Stimulated activated CD8-positive, alpha-beta memory T cell treated with anti-CD3 and anti-CD28 coated beads, Interleukin-15, amount 100 ng/mL, for 1 hour (primary cell): Measurements from ENCODE around the gene LTBP4.
A peak's percentile ranks its signal among the peaks of the same experiment; 100 is the strongest.

Experiments used
- DNase-seq: peaks from one replicate; pipeline ENCODE4 v3.0.0-alpha.2; 2020; ENCODE audit warnings: low read depth

LTBP4 gene

GRCh38 chr19:40597329-40597838 lies 3.8 kb upstream of the LTBP4 start:
- DNase-seq, result no peak

GRCh38 chr19:40598121-40598917 lies 2.9 kb upstream of the LTBP4 start:
- peak; percentile 75 for DNase-seq

- DNase-seq, result no peak
Measured at GRCh38 chr19:40598918-40599307, 2.3 kb upstream of the LTBP4 start.

DNA sequence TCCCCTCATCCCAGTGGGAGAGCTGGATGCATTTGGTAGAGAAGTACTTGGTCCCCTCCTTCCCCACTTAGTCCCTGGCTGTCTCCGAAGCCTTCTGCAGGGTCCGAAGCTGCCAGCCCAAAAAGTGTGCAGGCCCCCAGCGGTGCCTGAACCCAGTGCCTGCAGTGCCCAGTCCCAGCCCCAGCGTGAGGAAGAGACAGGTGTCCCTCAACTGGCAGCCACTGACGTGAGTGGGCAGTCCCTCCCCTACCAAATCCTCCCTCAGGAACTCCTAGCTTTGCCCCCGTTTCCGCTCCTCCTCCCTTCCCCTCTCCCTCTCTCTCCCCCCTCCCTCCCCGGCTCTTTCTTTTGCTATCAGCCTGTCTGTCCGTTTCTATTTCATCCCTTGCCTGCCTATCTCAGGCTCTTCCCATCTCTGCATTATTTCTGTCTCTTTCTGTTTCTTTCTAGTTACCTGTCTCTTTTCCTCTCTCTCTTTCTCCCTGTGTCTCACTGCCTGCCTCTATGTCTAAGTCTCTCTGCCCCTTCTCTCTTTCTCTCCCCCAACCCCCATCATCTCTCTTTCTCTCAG lies 1.8 kb upstream of the LTBP4 start:
- DNase-seq, result no peak

DNA sequence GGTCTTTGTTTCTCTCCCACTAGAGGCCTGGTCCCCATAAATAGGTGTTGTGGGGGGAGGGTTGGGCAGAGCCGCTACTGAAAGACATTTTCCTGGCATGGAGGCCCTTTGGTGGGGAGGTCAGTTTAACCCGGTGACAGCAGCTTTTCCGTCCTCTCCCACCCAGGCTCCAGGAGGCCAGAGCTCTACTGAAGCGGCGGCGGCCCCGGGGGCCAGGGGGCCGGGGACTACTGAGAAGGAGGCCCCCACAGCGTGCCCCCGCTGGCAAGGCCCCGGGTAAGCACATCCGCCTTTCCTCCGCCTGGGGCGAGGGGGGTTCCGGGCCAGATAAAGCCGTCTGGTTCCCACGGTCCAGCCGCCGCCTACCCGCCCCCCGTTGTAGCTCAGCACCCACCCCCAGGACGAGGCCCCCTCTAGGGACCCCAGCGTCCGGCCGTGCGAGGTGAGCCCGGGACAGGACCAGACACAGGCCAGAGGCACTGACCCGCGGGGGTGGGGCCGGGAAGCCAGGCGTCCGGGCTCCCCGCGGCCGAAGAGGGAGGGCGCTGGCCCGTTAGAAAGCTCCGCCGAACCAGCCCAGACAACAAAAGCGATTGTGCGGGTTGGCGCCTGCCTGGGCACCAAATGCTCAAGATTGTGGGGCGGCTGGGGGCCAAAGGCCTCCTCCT lies 1.1 kb upstream of the LTBP4 start:
- no peak for DNase-seq

DNA sequence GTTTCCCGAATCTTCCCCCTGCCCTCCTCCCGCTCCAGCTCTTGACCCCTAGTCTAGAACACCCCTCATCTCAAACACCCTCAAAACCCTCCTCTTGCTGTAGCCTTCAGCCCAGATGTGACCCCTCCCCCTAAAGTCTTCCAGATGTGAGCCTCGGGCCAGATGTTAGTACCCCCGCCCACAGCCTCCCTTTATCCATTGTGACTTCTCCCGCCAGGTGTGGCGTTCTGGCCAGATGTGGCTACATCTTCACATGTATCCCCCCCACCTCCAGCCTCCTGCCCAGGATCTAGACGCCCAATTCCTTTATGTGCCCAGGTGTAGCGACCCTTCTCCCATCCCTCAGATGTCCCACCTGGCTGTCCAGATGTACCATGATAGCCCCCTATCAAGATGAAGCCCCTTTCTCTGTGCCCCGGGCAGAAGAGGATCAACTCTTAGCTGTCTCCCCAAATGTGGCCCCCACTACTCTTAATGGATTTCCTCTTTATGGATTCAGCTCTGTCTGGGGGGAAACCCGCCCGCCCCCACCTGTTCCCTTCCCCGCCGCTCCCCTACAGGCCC lies 517 bp upstream of the LTBP4 start:
- no peak for DNase-seq

DNA sequence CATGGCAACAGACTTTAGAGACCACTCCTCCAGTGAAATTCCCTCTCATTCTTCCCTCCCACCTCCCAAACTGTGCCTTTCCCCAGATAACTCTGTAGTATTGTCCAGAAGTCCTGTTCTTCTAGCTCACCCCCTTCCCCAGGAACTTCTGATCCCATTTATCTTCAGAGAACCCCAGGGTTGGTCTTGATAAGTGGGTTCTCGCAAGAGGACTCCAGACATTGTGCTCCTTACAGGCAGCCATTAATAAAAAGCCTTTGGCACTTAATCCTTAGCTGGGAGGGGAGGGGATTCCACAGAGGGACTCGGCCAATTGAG lies 1.9 kb downstream of the LTBP4 start:
- DNase-seq, result no peak

GRCh38 chr19:40603389-40604170 lies 2.4 kb downstream of the LTBP4 start:
- peak; percentile 94 for DNase-seq

DNA sequence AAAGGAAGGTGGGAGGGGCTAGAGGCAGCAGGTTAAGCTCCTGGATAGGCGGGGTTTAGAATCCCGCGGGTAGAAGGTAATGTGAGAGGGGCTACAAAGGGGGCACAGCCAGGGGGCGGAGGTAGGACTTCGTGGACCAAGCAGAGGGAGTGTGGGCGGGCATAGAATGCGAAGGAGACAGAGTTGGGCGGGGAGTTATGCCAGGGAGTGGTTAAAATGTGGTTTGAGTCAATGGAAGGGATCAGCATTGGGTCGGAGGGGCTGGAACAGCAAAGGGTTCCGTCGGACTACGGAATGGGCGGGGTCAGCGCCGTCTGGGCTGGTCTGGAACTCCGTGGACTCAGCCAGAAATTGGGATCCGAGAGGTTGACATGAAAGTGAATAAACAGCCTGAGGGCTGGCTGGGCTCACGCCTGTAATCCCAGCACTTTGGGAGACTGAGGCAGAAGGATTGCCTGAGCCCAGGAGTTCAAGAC lies 3.0 kb downstream of the LTBP4 start:
- DNase-seq, result no peak

GRCh38 chr19:40604647-40605215 lies 3.6 kb downstream of the LTBP4 start:
- no peak for DNase-seq

GRCh38 chr19:40605216-40605971 lies 4.2 kb downstream of the LTBP4 start:
- no peak for DNase-seq

DNA sequence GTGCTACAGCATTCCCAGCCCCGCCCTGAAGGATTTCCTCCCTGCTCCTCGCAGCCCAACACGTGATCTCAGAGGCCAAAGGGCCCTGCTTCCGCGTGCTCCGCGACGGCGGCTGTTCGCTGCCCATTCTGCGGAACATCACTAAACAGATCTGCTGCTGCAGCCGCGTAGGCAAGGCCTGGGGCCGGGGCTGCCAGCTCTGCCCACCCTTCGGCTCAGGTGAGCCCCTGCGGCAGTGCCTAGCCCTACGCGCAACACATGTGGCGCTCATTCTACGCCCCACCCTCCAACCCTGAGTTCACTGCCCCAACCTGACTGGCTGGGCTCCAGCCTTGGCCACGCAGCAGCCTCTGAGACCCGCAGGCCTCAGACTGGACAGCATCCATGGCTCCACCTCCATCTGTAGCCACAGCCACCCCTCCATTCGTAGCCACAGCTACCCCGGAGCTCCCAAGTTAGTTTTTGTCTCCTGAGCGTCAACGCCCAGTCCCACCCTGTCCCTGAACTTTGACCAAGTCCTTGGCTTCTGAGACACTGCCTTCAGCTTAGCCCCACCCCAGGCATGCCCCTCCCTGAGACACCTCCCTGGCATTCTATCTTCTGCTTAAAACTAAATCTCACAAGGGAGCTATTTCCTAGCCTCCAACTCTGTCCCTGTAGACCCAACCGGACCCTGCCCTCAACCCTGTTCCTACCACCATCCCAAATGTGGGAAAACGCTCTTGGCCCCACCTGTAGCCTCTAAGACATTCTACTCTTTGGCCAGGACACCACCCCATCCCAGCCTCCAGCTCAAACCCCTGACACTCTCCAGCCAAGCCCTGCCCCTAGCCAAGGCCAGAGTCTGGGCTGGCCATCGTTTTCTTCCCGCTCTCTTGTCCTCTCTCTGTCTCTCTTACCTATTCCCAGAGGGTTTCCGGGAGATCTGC lies 6.4 kb downstream of the LTBP4 start:
- no peak for DNase-seq

- DNase-seq, result no peak
Measured at GRCh38 chr19:40608240-40608621, 7.1 kb downstream of the LTBP4 start.

GRCh38 chr19:40608957-40609356 lies 7.8 kb downstream of the LTBP4 start:
- DNase-seq, result no peak

DNA sequence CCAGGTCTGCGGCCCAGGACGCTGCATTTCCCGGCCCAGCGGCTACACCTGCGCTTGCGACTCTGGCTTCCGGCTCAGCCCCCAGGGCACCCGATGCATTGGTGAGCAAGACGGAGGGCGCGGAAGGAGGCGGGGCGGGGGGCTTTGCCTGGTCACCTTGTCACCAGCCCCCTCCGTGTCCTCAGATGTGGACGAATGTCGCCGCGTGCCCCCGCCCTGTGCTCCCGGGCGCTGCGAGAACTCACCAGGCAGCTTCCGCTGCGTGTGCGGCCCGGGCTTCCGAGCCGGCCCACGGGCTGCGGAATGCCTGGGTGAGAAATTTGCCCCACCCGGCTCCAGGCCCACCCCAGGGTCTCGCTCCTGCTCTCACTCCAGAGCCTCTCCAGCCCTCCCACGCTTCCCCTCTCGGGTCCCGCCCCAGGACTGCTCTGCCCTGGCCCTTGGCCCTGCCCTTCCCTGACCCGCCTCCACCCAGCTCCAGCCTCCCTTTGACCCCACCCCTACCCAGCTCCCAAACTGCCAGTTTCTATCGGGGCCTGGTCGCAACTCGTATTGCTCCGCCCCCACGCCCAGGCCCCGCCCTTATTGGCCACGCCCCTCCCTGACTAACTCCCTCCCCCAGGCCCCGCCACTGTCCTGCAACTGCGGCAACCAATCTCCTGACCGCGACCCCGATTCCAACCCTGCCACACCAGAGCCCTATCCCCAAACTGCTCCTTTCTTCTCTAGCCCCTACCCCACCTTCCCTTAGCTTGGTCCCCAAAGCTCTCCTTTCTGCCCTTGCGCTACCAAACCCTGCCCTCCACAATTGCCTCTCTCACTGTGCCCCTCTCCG lies 8.6 kb downstream of the LTBP4 start:
- DNase-seq, result peak; percentile 72

- DNase-seq, result no peak
Measured at GRCh38 chr19:40610396-40611064, 9.4 kb downstream of the LTBP4 start.

DNA sequence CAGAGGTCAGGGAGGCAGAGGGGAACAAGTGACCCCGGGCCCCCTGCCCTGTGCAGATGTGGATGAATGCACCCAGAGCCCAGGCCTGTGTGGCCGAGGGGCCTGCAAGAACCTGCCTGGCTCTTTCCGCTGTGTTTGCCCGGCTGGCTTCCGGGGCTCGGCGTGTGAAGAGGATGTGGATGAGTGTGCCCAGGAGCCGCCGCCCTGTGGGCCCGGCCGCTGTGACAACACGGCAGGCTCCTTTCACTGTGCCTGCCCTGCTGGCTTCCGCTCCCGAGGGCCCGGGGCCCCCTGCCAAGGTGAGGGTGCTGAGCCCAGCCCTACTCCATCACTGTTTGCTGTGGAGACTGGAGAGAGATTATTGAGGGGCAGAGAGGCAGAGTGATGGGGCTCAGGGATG lies 9.9 kb downstream of the LTBP4 start:
- DNase-seq, result no peak
